Measurements from ENCODE around the gene UEVLD. TPM values are rescaled to one million over a fixed set of nuclear protein-coding genes. Genes with fewer than 3 reads are reported as not detected.

The UEVLD gene
- total RNA-seq: 10 to 100 TPM; 27.4 to 58.8 (median 30.3) TPM

DNA sequence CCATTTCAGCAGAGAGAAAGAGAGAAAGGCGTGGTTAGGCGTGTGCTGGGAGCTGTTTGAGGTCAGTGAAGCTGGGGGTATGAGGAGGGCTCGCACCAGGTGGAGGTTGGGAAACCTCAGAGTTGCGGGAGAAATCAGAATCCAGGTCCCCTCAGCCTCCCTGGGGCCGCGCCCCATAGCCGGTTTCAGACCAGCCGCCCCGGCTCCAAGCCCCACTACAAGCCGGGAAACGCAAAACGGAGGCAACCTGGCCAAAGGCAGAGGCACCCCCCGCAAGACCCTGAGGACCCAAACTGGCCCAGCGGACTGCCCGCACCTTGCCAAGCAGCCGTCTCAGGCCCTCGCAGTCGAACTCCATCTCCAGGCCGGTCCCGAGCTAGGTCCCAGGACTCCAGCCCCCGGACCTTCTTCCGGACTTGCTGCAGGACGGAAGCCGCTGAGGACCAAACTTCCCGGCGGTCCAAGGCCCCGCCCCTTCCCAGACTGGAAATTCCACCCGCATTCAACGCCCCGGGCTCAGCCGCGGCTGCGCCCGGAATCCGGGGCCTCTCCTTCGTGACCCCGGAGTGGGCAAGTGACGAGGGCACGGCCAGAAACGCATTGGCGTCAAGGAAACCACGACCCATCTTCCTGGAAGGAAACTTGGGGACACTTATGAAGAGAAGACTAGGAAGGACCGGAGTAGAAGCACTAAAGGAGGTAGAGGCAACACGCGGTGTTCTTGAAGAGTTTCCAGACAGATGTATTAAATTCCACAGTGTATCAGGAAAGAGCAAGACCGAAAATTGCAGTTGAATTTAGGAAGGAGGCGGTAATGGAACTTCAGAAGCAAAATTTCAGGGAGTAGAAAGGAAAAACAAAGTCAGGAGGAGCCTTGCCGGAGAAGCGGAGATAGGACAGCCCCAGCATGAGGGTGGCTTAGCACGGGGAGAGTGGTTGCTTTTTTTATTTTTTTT is at the start of gene UEVLD:
UEVLD (minus strand) TSS at position 438 of the 956 bp plus-strand sequence; CDS start at position 358, 80 bp downstream.
- in situ Hi-C loops (cut with MboI; ENCODE audit: low sequenced_read_pairs in 4 of 4): no loop called here
- intact Hi-C loops (cut with DNase I; ENCODE audit: low total_unique reads): loop anchor here (1.0 to 5.0 kb wide), 6 partner anchors 46 to 266 kb away; partner anchors contain the start of genes GTF2H1, HPS5, SPTY2D1 and TMEM86A
- H3K9me3 ChIP-seq: no peaks in the 10 kb centered on the region
- H3K27ac ChIP-seq: peak within 1 kb of the TSS; percentile 86 to 91 (median 90)
- ATAC-seq (peak; percentile 92 to 97), DNase-seq (peak; percentile 81 to 87)
- H3K4me3 ChIP-seq: peak within 1 kb of the TSS; percentile 72 to 91 (median 80)
- H3K36me3 ChIP-seq: no peaks in the 10 kb centered on the region
- peaks cover 41 to 42% of the 10 kb centered on the region in 2 donors for H3K4me1 ChIP-seq
- TF ChIP-seq POLR2A (IDR thresholded peaks at IDR 0.05): peak; percentile 63 to 78
- TF ChIP-seq, protein P1, sequence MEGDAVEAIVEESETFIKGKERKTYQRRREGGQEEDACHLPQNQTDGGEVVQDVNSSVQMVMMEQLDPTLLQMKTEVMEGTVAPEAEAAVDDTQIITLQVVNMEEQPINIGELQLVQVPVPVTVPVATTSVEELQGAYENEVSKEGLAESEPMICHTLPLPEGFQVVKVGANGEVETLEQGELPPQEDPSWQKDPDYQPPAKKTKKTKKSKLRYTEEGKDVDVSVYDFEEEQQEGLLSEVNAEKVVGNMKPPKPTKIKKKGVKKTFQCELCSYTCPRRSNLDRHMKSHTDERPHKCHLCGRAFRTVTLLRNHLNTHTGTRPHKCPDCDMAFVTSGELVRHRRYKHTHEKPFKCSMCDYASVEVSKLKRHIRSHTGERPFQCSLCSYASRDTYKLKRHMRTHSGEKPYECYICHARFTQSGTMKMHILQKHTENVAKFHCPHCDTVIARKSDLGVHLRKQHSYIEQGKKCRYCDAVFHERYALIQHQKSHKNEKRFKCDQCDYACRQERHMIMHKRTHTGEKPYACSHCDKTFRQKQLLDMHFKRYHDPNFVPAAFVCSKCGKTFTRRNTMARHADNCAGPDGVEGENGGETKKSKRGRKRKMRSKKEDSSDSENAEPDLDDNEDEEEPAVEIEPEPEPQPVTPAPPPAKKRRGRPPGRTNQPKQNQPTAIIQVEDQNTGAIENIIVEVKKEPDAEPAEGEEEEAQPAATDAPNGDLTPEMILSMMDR (IDR thresholded peaks at IDR 0.05 in 4 of 5, conservative IDR thresholded peaks at IDR 0.05 in 1 of 5): peak in 1 of 5 experiments; percentile 30
- no peaks in the 10 kb centered on the region for H3K27me3 ChIP-seq

DNA sequence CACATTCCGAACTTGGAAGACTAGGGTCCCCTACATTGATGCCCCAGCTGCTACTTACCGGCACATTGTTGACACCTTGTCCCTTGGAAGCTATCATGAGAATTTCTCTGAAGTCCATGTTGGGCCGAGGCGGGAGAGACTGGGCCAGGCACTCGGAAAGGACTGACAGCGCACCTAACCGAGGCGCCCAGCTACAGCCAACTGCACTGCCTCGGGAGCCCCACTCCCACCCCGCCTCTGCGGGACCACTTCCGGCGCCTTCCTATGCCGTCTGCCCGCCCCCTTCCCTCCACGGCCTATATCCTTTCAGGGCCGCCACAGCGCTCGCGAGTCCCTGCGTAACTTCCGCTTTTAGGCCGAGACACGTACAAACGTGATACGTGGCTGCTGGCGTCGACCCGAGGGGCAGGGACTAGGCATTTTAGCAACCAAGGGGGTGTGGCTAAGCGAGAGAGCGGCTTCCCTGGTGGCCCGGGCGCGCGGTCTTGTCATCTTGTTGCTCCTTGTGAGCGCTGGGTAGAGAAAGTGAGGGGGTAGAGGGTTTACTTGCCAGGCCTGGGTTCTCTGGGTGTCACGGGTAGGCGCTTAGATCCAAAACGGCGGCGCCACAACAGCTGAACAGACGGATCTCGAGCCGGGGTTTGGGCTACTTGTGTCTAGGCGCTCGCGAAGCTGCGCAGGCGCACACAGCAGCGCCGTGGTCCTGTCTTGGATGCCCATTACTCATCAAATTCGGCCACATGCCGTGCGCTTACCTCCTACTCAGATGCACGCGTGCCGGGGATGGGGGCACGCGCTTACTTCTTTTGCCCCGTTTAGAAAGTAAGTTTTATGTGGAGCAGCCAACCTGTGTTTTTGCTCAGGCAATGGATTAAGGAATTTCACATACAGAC is 45.9 kb upstream of the UEVLD start, which contains the start of gene SPTY2D1:
SPTY2D1 (minus strand) TSS at position 203 of the 893 bp plus-strand sequence; CDS start at position 118, 85 bp downstream.
- Histone ChIP-seq H3K36me3 (no peaks in the 10 kb centered on the region), H3K4me1 (peaks cover 17 to 20% of the 10 kb centered on the region in 2 donors), H3K27ac (peak within 1 kb of the TSS; percentile 94 to 98 (median 96)), H3K9me3 (no peaks in the 10 kb centered on the region), H3K27me3 (no peaks in the 10 kb centered on the region), H3K4me3 (peak within 1 kb of the TSS; percentile 84 to 96 (median 90))
- DNase-seq (peak; percentile 99 to 100), ATAC-seq (peak; percentile 99 to 100)
- TF ChIP-seq POLR2A (IDR thresholded peaks at IDR 0.05): peak; percentile 86 to 89
- TF ChIP-seq, protein P1 (IDR thresholded peaks at IDR 0.05 in 4 of 5, conservative IDR thresholded peaks at IDR 0.05 in 1 of 5): peak in 1 of 5 experiments; percentile 12
- intact Hi-C loops (cut with DNase I; ENCODE audit: low total_unique reads) (loop anchor here (1.0 to 5.0 kb wide), 6 partner anchors 46 to 312 kb away; partner anchors contain the start of genes GTF2H1, HPS5, LDHA and TMEM86A), in situ Hi-C loops (cut with MboI; ENCODE audit: low sequenced_read_pairs in 4 of 4) (loop anchor here in 2 of 4 donors (5.0 to 10.0 kb wide), 3 partner anchors 42 to 310 kb away; partner anchors contain the start of genes GTF2H1 (in 2 of the 2), HPS5 (in 2 of the 2) and TMEM86A (in 1 of the 2))

DNA sequence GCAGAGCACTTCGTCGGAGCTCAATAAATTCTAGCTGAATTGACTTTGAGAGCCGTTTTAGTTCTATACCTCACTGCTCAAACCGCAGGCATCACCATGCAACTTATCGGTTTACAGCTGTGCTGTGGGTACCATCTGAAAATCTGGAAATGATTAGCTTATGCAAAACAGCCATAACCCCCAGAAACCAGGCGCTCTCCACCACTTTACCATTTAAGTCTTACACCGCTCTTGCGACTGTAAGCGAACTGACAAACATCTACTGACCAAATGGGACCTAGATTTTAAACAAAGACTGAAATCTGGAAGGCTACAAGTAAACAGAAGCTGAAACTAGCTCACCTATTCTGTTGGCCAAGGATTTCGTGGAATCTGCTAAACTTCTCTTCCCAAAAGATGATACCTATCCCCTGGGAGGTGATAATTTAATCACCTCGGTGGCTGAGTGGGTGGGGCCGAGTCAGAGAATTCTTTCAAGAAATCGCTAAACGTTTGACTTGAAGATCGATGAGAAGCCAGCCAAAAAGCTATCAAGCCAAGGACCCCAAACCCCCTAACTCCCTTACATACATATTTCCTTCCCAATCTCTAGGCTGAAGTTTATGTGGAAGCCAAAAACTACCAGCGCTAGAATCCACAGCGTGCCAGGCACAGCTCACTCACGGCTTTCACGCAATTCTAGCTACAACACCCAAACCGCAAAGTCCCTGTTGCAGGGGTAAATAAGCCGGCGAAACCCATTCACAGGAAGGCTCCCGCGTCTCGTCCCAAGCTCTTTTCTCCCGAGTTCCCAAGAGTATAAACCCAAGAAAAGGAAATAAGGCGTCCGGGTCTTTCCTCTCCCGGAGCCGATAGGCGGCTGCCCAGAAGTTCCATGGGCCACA is 45.0 kb upstream of the UEVLD start:
- Histone ChIP-seq H3K36me3 (no peaks in the 10 kb centered on the region), H3K27ac (peak overlapping the region; percentile 94 to 98 (median 96)), H3K4me3 (peak overlapping the region; percentile 84 to 96 (median 90)), H3K27me3 (no peaks in the 10 kb centered on the region), H3K4me1 (peaks cover 17 to 24% of the 10 kb centered on the region in 2 donors), H3K9me3 (no peaks in the 10 kb centered on the region)
- no peak for DNase-seq
- intact Hi-C loops (cut with DNase I; ENCODE audit: low total_unique reads): loop anchor here (1.0 to 5.0 kb wide), 6 partner anchors 45 to 311 kb away; partner anchors contain the start of genes GTF2H1, HPS5, LDHA and TMEM86A
- in situ Hi-C loops (cut with MboI; ENCODE audit: low sequenced_read_pairs in 4 of 4): loop anchor here in 2 of 4 donors (10.0 kb wide), 2 partner anchors 61 to 309 kb away; partner anchors contain the start of genes GTF2H1 (in 2 of the 2), HPS5 (in 2 of the 2) and TMEM86A (in 1 of the 2)
- peak in 1 of 2 donors; percentile 1 for ATAC-seq
- TF ChIP-seq POLR2A (IDR thresholded peaks at IDR 0.05): no peak
- TF ChIP-seq, protein P1 (IDR thresholded peaks at IDR 0.05 in 4 of 5, conservative IDR thresholded peaks at IDR 0.05 in 1 of 5): no peak

Measured in gastrocnemius medialis (tissue), 4 donors.